ENCODE data around the gene KIF1A. TPM values are rescaled to one million over a fixed set of nuclear protein-coding genes. Genes with fewer than 3 reads are reported as not detected.
"Not testable (repeated sequence)": the region's sequence is repeated elsewhere in the genome, so short reads cannot be mapped to it uniquely, and the experiment has no call there.

Gene KIF1A
- total RNA-seq, 4 donors from 2014 or later = 1.7 to 4.1 (median 3.4) TPM

DNA sequence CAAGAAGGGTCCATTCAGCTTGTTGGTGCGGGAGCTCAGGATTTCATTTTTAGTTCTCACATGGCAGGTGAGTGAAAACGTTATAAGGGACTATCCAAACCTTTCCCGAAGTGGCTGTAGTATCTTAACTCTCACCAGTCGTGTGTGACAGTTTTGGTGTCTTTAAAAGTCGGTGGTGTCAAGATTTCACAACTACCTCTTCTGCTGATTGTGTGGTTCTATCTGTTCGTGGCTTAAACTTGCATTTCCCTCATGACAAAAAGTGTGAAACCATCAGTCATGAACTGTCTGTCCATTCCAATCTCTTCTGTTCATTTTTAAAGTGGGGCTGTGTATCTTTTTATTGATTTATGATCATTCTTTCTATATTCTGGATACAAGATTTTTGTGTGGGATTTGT, 133.6 kb downstream of the KIF1A start:
- Histone ChIP-seq H3K27me3 (peaks cover 0 to 18% (median 0%) of the 10 kb centered on the region in 4 donors), H3K4me1 (no peaks in the 10 kb centered on the region), H3K27ac (replicated peaks in 1 of 4) (no peak overlapping the region), H3K4me3 (no peak overlapping the region), H3K36me3 (no peaks in the 10 kb centered on the region), H3K9me3 (no peaks in the 10 kb centered on the region)
- DNase-seq (ENCODE audit: extremely low spot score) = no peak
- TF ChIP-seq POLR2AphosphoS5 (IDR thresholded peaks at IDR 0.05) = no peak
- no peak for TF ChIP-seq EP300 (IDR thresholded peaks at IDR 0.05)
- TF ChIP-seq, protein P1, sequence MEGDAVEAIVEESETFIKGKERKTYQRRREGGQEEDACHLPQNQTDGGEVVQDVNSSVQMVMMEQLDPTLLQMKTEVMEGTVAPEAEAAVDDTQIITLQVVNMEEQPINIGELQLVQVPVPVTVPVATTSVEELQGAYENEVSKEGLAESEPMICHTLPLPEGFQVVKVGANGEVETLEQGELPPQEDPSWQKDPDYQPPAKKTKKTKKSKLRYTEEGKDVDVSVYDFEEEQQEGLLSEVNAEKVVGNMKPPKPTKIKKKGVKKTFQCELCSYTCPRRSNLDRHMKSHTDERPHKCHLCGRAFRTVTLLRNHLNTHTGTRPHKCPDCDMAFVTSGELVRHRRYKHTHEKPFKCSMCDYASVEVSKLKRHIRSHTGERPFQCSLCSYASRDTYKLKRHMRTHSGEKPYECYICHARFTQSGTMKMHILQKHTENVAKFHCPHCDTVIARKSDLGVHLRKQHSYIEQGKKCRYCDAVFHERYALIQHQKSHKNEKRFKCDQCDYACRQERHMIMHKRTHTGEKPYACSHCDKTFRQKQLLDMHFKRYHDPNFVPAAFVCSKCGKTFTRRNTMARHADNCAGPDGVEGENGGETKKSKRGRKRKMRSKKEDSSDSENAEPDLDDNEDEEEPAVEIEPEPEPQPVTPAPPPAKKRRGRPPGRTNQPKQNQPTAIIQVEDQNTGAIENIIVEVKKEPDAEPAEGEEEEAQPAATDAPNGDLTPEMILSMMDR (IDR thresholded peaks at IDR 0.05) = no peak
- TF ChIP-seq POLR2A (IDR thresholded peaks at IDR 0.05; ENCODE audit: low read depth) = no peak
- intact Hi-C loops (cut with DNase I) = no loop called here
- 66% methylated on average over 6 of the region's 6 CpGs for WGBS

- H3K4me1 ChIP-seq = no peaks in the 10 kb centered on the region
- no peak overlapping the region for H3K27ac ChIP-seq (replicated peaks in 1 of 4)
- no peak overlapping the region for H3K4me3 ChIP-seq
- TF ChIP-seq, protein P1 (IDR thresholded peaks at IDR 0.05) = no peak
- TF ChIP-seq POLR2AphosphoS5 (IDR thresholded peaks at IDR 0.05) (no peak), EP300 (IDR thresholded peaks at IDR 0.05) (no peak), POLR2A (IDR thresholded peaks at IDR 0.05; ENCODE audit: low read depth) (no peak)
- H3K36me3 ChIP-seq = no peaks in the 10 kb centered on the region
- 48% methylated on average over 8 of the region's 10 CpGs for WGBS
- intact Hi-C loops (cut with DNase I) = no loop called here
- no peaks in the 10 kb centered on the region for H3K9me3 ChIP-seq
- DNase-seq (ENCODE audit: extremely low spot score) = peak; percentile 68
- H3K27me3 ChIP-seq = peaks cover 0 to 18% (median 0%) of the 10 kb centered on the region in 4 donors
Measured at GRCh38 chr2:240685771-240686371, 134.1 kb downstream of the KIF1A start.

GRCh38 chr2:240683980-240684728, 135.9 kb downstream of the KIF1A start:
- H3K36me3 ChIP-seq; H3K9me3 ChIP-seq; H3K4me3 ChIP-seq; intact Hi-C loops (cut with DNase I); H3K27ac ChIP-seq (replicated peaks in 1 of 4); H3K4me1 ChIP-seq: not testable (repeated sequence)
- peaks cover 0 to 18% (median 0%) of the 10 kb centered on the region in 4 donors for H3K27me3 ChIP-seq
- DNase-seq (ENCODE audit: extremely low spot score) = peak; percentile 62
- WGBS = 73% methylated on average over 13 of the region's 15 CpGs

GRCh38 chr2:240683329-240683979, 136.6 kb downstream of the KIF1A start:
- H3K9me3 ChIP-seq; intact Hi-C loops (cut with DNase I); H3K36me3 ChIP-seq: not testable (repeated sequence)

GRCh38 chr2:240682431-240683224, 137.4 kb downstream of the KIF1A start, which contains the start of gene AQP12B:
Gene AQP12B (minus strand): TSS chr2:240682885. CDS start chr2:240682837, 48 bp downstream.
- H3K27ac ChIP-seq (replicated peaks in 1 of 4); intact Hi-C loops (cut with DNase I); H3K36me3 ChIP-seq; H3K4me1 ChIP-seq; H3K9me3 ChIP-seq; H3K27me3 ChIP-seq; H3K4me3 ChIP-seq: not testable (repeated sequence)
- WGBS = 86% methylated on average over 16 of the region's 37 CpGs
- peak; percentile 68 for DNase-seq (ENCODE audit: extremely low spot score)

More at GRCh38 chr2:240683329-240683979, 136.6 kb downstream of the KIF1A start:
- no CpG with 5 or more reads among the region's 15 CpGs for WGBS
- DNase-seq (ENCODE audit: extremely low spot score) = peak; percentile 26
- H3K4me3 ChIP-seq; H3K4me1 ChIP-seq; H3K27ac ChIP-seq (replicated peaks in 1 of 4): not testable (repeated sequence)
- peaks cover 0 to 15% (median 0%) of the 10 kb centered on the region in 4 donors for H3K27me3 ChIP-seq

- H3K4me3 ChIP-seq; H3K36me3 ChIP-seq; H3K9me3 ChIP-seq; intact Hi-C loops (cut with DNase I); H3K27ac ChIP-seq (replicated peaks in 1 of 4); H3K27me3 ChIP-seq; H3K4me1 ChIP-seq; DNase-seq (ENCODE audit: extremely low spot score): not testable (repeated sequence)
- WGBS = no CpG with 5 or more reads among the region's 11 CpGs
Measured at GRCh38 chr2:240680185-240680584, 139.8 kb downstream of the KIF1A start.

GRCh38 chr2:240678909-240679308, 141.1 kb downstream of the KIF1A start:
- H3K27ac ChIP-seq (replicated peaks in 1 of 4); DNase-seq (ENCODE audit: extremely low spot score); intact Hi-C loops (cut with DNase I); H3K4me3 ChIP-seq; H3K4me1 ChIP-seq; H3K9me3 ChIP-seq; H3K36me3 ChIP-seq: not testable (repeated sequence)
- no CpG with 5 or more reads among the region's 19 CpGs for WGBS
- peaks cover 0 to 13% (median 0%) of the 10 kb centered on the region in 4 donors for H3K27me3 ChIP-seq

DNA sequence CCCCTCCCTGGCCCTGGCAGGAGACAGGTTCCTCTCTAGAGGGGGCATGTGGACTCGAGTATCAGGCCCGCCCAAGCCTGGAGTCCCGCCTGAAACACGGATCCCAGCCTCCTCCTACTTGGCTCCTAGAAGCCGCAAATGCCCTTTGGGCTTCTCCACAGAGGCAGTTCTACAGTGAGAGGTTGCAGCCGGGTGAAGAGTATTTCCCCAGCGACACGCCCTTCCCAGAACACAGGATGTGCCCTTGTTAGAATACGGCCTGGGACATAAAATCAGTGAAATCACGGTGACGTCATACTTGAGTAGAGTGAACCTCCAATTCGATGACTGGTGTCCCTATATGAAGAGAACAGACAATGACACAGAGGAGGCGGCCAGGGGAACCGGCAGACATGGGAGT, 142.0 kb downstream of the KIF1A start:
- intact Hi-C loops (cut with DNase I); DNase-seq (ENCODE audit: extremely low spot score); H3K36me3 ChIP-seq; H3K4me3 ChIP-seq; H3K4me1 ChIP-seq; H3K9me3 ChIP-seq; H3K27ac ChIP-seq (replicated peaks in 1 of 4): not testable (repeated sequence)
- WGBS = 77% methylated on average over 4 of the region's 14 CpGs
- H3K27me3 ChIP-seq = peaks cover 0 to 21% (median 2%) of the 10 kb centered on the region in 4 donors

DNA sequence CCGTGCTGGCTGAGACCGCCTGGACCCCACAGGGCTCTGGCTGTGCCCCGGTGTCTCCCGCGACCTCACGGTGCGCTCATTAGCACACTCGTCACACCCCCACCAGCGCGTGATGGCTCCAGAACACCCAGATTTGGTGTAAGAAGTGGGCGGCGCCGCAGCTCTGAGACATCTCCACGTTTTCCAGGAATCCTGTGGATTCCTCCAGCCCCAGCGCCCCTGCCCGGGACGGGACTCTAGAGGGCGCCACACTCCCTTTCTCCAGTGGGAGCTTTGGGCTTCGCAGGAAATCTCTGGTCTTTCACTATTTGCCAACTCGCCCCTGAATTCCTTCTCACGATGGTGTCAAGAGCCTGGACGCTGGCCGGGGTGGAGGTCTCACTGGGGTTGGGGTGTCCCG, 144.7 kb downstream of the KIF1A start:
- H3K4me1 ChIP-seq; H3K36me3 ChIP-seq; DNase-seq (ENCODE audit: extremely low spot score); H3K4me3 ChIP-seq; H3K9me3 ChIP-seq; H3K27ac ChIP-seq (replicated peaks in 1 of 4); intact Hi-C loops (cut with DNase I): not testable (repeated sequence)
- peaks cover 0 to 47% (median 7%) of the 10 kb centered on the region in 4 donors for H3K27me3 ChIP-seq
- WGBS = no CpG with 5 or more reads among the region's 24 CpGs
